ENCODE data around the gene SNX2. TPM values are rescaled to one million over a fixed set of nuclear protein-coding genes. Genes with fewer than 3 reads are reported as not detected.

Gene SNX2
- total and polyA plus RNA-seq, 9 of the 15 experiments (the other 6 are each of a cell fraction or from before 2014, with no cell fraction given): 35.2 to 86.0 (median 58.1) TPM

GRCh38 chr5:122736086-122736845 lies 38.6 kb upstream of the SNX2 start (continued):
- TF ChIP-seq TSC22D4 (tag; IDR thresholded peaks at IDR 0.05): no peak
- TF ChIP-seq MEF2D (tag; conservative IDR thresholded peaks at IDR 0.05; ENCODE audit: low read depth): no peak
- TF ChIP-seq ZHX1 (conservative IDR thresholded peaks at IDR 0.05; ENCODE audit: low read length): no peak
- no peak for TF ChIP-seq HSF4 (CRISPR knock-in tag; IDR thresholded peaks at IDR 0.05; ENCODE audit: borderline replicate concordance)
- TF ChIP-seq SMAD1 (IDR thresholded peaks at IDR 0.05; ENCODE audit: low read depth, low read length, partially characterized antibody): no peak
- no peak for TF ChIP-seq ATF7 (IDR thresholded peaks at IDR 0.05)
- no peak for TF ChIP-seq TRIM24 (IDR thresholded peaks at IDR 0.05)
- no peak for TF ChIP-seq ZNF57 (CRISPR knock-in tag; IDR thresholded peaks at IDR 0.05)
- TF ChIP-seq TARDBP (IDR thresholded peaks at IDR 0.05): no peak

GRCh38 chr5:122738088-122738487 lies 36.8 kb upstream of the SNX2 start:
- ATAC-seq (no peak), FAIRE-seq (no peak), DNase-seq (ENCODE audit: extremely low read depth in 1 of 4, low spot score in 3 of 4) (no peak)
- ChIA-PET POLR2A (no interaction called here), CTCF (ENCODE audit: low intra/inter-chr PET ratio) (no interaction called here)
- Histone ChIP-seq H3K79me2 (ENCODE audit: control insufficient read depth, insufficient read depth, low read length) (no peaks in the 10 kb centered on the region), H3K9me1 (ENCODE audit: control insufficient read depth, insufficient read depth, low read length) (no peaks in the 10 kb centered on the region), H4K20me1 (replicated peaks; ENCODE audit: control insufficient read depth, insufficient read depth, low read length) (no peaks in the 10 kb centered on the region), H2AFZ (ENCODE audit: low read depth, low read length) (no peak overlapping the region), H3K4me2 (ENCODE audit: insufficient read depth, low read length) (no peak overlapping the region), H3K27me3 (ENCODE audit: control insufficient read depth in 2 of 2, insufficient read depth in 2 of 2, low read length in 2 of 2) (peaks cover 7 to 11% of the 10 kb centered on the region in 2 experiments; a peak in 2 of 5 replicates), H3K4me3 (no peak overlapping the region), H3K4me1 (replicated peaks in 1 of 2; ENCODE audit: control insufficient read depth in 2 of 2, insufficient read depth in 2 of 2, low read length in 2 of 2) (no peaks in the 10 kb centered on the region), H3K27ac (ENCODE audit: extremely low read depth, low read depth, low read length) (no peak overlapping the region), H3K9ac (ENCODE audit: insufficient read depth in 1 of 2, low read depth in 2 of 2, low read length in 2 of 2) (no peak overlapping the region), H3K9me3 (replicated peaks; ENCODE audit: control insufficient read depth, insufficient read depth, low read depth, low read length) (no peaks in the 10 kb centered on the region), H3K36me3 (ENCODE audit: control insufficient read depth, insufficient read depth, low read length) (no peaks in the 10 kb centered on the region)
- in situ Hi-C loops (cut with MboI): no loop called here
- intact Hi-C loops (cut with micrococcal nuclease): no loop called here
- BruUV-seq (replicated peaks): no TSS peak
- TF ChIP-seq NFE2L1 (tag; IDR thresholded peaks at IDR 0.05; ENCODE audit: borderline replicate concordance, low read depth) (no peak), TRIM24 (IDR thresholded peaks at IDR 0.05) (no peak), RFX5 (IDR thresholded peaks at IDR 0.05; ENCODE audit: low read depth, low read length) (no peak), ZNF175 (CRISPR knock-in tag; IDR thresholded peaks at IDR 0.05; ENCODE audit: low read depth) (no peak), SMAD2 (IDR thresholded peaks at IDR 0.05; ENCODE audit: low read depth, low read length) (no peak), ETS1 (conservative IDR thresholded peaks at IDR 0.05; ENCODE audit: control insufficient read depth, low read depth, low read length) (no peak), KAT7 (CRISPR knock-in tag; IDR thresholded peaks at IDR 0.05; ENCODE audit: borderline replicate concordance) (no peak), NFE2 (IDR thresholded peaks at IDR 0.05; ENCODE audit: low read depth) (no peak), ATF1 (CRISPR knock-in tag; IDR thresholded peaks at IDR 0.05) (no peak), ATF1 (tag; IDR thresholded peaks at IDR 0.05) (no peak), KLF6 (CRISPR knock-in tag; IDR thresholded peaks at IDR 0.05; ENCODE audit: borderline replicate concordance) (no peak), SMC3 (conservative IDR thresholded peaks at IDR 0.05; ENCODE audit: insufficient read depth, low read depth, low read length) (no peak), E2F3 (CRISPR knock-in tag; IDR thresholded peaks at IDR 0.05) (no peak)

Measured in K562 (cell line).